ENCODE measurements around the gene RAB35. TPM values are rescaled to one million over a fixed set of nuclear protein-coding genes. Genes with fewer than 3 reads are reported as not detected.
A peak's percentile ranks its signal among the peaks of the same experiment; 100 is the strongest.

RAB35 gene
- total and polyA plus RNA-seq, 4 donors: 22.1 to 51.8 (median 37.1) TPM

- 45 to 66% methylated on average over 4 to 5 of the region's 5 CpGs for WGBS, 2 donors
- Histone ChIP-seq H3K9ac (ENCODE audit: insufficient read depth in 1 of 2, low read length in 2 of 2) (no peak overlapping the region), H3K9me3 (ENCODE audit: control insufficient read depth in 4 of 4, insufficient read depth in 3 of 4, low read length in 3 of 4) (no peaks in the 10 kb centered on the region), H3K36me3 (ENCODE audit: control insufficient read depth in 4 of 4, insufficient read depth in 4 of 4, low read length in 4 of 4) (no peaks in the 10 kb centered on the region), H3K27me3 (ENCODE audit: control insufficient read depth in 3 of 3, insufficient read depth in 3 of 3, low read length in 2 of 3) (no peaks in the 10 kb centered on the region), H3K4me3 (no peak overlapping the region), H3K27ac (ENCODE audit: low read depth in 1 of 2, low read length in 1 of 2) (peak overlapping the region in 1 of 2 donors; percentile 52), H3K4me1 (ENCODE audit: control insufficient read depth in 5 of 5, insufficient read depth in 5 of 5, low read length in 5 of 5) (peaks cover 0 to 8% (median 0%) of the 10 kb centered on the region in 5 donors)
- ATAC-seq (ENCODE audit: insufficient read depth, low FRiP score): no peak
- DNase-seq: no peak
- no peak for TF ChIP-seq CTCF (IDR thresholded peaks at IDR 0.05; ENCODE audit: control extremely low read depth, extremely low read depth)
These were observed 37.7 kb downstream of the RAB35 start for GRCh38 chr12:120078868-120079267.

- H3K36me3 ChIP-seq (ENCODE audit: control insufficient read depth in 4 of 4, insufficient read depth in 4 of 4, low read length in 4 of 4): no peaks in the 10 kb centered on the region
- H3K9ac ChIP-seq (ENCODE audit: insufficient read depth in 1 of 2, low read length in 2 of 2): no peak overlapping the region
- ATAC-seq (ENCODE audit: insufficient read depth, low FRiP score) (no peak), DNase-seq (no peak)
- H3K9me3 ChIP-seq (ENCODE audit: control insufficient read depth in 4 of 4, insufficient read depth in 3 of 4, low read length in 3 of 4): no peaks in the 10 kb centered on the region
- no peaks in the 10 kb centered on the region for H3K27me3 ChIP-seq (ENCODE audit: control insufficient read depth in 3 of 3, insufficient read depth in 3 of 3, low read length in 2 of 3)
- no peak for TF ChIP-seq CTCF (IDR thresholded peaks at IDR 0.05; ENCODE audit: control extremely low read depth, extremely low read depth)
- peaks cover 0 to 8% (median 0%) of the 10 kb centered on the region in 5 donors for H3K4me1 ChIP-seq (ENCODE audit: control insufficient read depth in 5 of 5, insufficient read depth in 5 of 5, low read length in 5 of 5)
- WGBS, 2 donors: 93 to 94% methylated on average over 6 of the region's 6 CpGs
- H3K27ac ChIP-seq (ENCODE audit: low read depth in 1 of 2, low read length in 1 of 2): no peak overlapping the region
- no peak overlapping the region for H3K4me3 ChIP-seq
These were observed 39.3 kb downstream of the RAB35 start for GRCh38 chr12:120077260-120077659.

GRCh38 chr12:120076651-120077050 lies 39.9 kb downstream of the RAB35 start:
- H3K4me1 ChIP-seq (ENCODE audit: control insufficient read depth in 5 of 5, insufficient read depth in 5 of 5, low read length in 5 of 5): peaks cover 0 to 8% (median 0%) of the 10 kb centered on the region in 5 donors
- TF ChIP-seq CTCF (IDR thresholded peaks at IDR 0.05; ENCODE audit: control extremely low read depth, extremely low read depth): no peak
- H3K27ac ChIP-seq (ENCODE audit: low read depth in 1 of 2, low read length in 1 of 2): no peak overlapping the region
- no peaks in the 10 kb centered on the region for H3K36me3 ChIP-seq (ENCODE audit: control insufficient read depth in 4 of 4, insufficient read depth in 4 of 4, low read length in 4 of 4)
- H3K4me3 ChIP-seq: no peak overlapping the region
- no peak for DNase-seq
- no peaks in the 10 kb centered on the region for H3K27me3 ChIP-seq (ENCODE audit: control insufficient read depth in 3 of 3, insufficient read depth in 3 of 3, low read length in 2 of 3)
- no peak overlapping the region for H3K9ac ChIP-seq (ENCODE audit: insufficient read depth in 1 of 2, low read length in 2 of 2)
- WGBS, 2 donors: 99% methylated on average over 6 of the region's 6 CpGs
- ATAC-seq (ENCODE audit: insufficient read depth, low FRiP score): no peak
- H3K9me3 ChIP-seq (ENCODE audit: control insufficient read depth in 4 of 4, insufficient read depth in 3 of 4, low read length in 3 of 4): peaks cover 0 to 2% (median 0%) of the 10 kb centered on the region in 4 donors

GRCh38 chr12:120075034-120075616 lies 41.4 kb downstream of the RAB35 start:
- H3K4me1 ChIP-seq (ENCODE audit: control insufficient read depth in 5 of 5, insufficient read depth in 5 of 5, low read length in 5 of 5): peaks cover 0 to 3% (median 0%) of the 10 kb centered on the region in 5 donors
- H3K9me3 ChIP-seq (ENCODE audit: control insufficient read depth in 4 of 4, insufficient read depth in 3 of 4, low read length in 3 of 4): peaks cover 0 to 2% (median 0%) of the 10 kb centered on the region in 4 donors
- ATAC-seq (ENCODE audit: insufficient read depth, low FRiP score) (no peak), DNase-seq (no peak)
- no peak overlapping the region for H3K27ac ChIP-seq (ENCODE audit: low read depth in 1 of 2, low read length in 1 of 2)
- no peaks in the 10 kb centered on the region for H3K27me3 ChIP-seq (ENCODE audit: control insufficient read depth in 3 of 3, insufficient read depth in 3 of 3, low read length in 2 of 3)
- no peak overlapping the region for H3K9ac ChIP-seq (ENCODE audit: insufficient read depth in 1 of 2, low read length in 2 of 2)
- 79 to 85% methylated on average over 7 of the region's 7 CpGs for WGBS, 2 donors
- no peak for TF ChIP-seq CTCF (IDR thresholded peaks at IDR 0.05; ENCODE audit: control extremely low read depth, extremely low read depth)
- no peak overlapping the region for H3K4me3 ChIP-seq
- no peaks in the 10 kb centered on the region for H3K36me3 ChIP-seq (ENCODE audit: control insufficient read depth in 4 of 4, insufficient read depth in 4 of 4, low read length in 4 of 4)

Measured in lung (tissue), 12 donors.